B cell (primary cell): ENCODE data around the gene PRDX1. TPM values are rescaled to one million over a fixed set of nuclear protein-coding genes. Genes with fewer than 3 reads are reported as not detected.
A peak's percentile ranks its signal among the peaks of the same experiment; 100 is the strongest.

Experiments
- ATAC-seq: fragments of 200-7000 bp; cut with Tn5 transposase; one replicate; pipeline ENCODE4 v1.10.0; 2021; ENCODE audit warnings: low read depth, mild to moderate bottlenecking, moderate number of reproducible peaks, moderate library complexity
- CTCF ChIA-PET: fragments of 350-600 bp; sonication (Branson Sonifier 250); formaldehyde crosslinking; loops from one replicate; lab custom pipeline; 2021; ENCODE audit warnings: antibody characterized with exemption, inconsistent platforms; lab: Charles Lee
- POLR2A ChIA-PET: fragments of 350-600 bp; sonication (Branson Sonifier 250); formaldehyde crosslinking; loops from one replicate; lab custom pipeline; 2021; ENCODE audit warnings: antibody characterized with exemption; lab: Charles Lee
- DNase-seq: peaks from one replicate; pipeline ENCODE4 v3.0.0; 2013
- H2AFZ ChIP-seq: 2 replicates; pipeline ENCODE4 v1.6.1; 2012; ENCODE audit warnings: mild to moderate bottlenecking, low read depth, low read length; ENCODE audit not compliant: insufficient read depth, poor library complexity, severe bottlenecking
- H3K27ac ChIP-seq, 2 donors: 1 replicate in 1 of 2; 2 replicates in 1 of 2; pipeline ENCODE4 v1.5.1; 2012 to 2013; ENCODE audit warnings: low read length in 2 of 2, mild to moderate bottlenecking in 2 of 2, moderate library complexity in 1 of 2
- H3K27me3 ChIP-seq, 4 experiments: fragments of 200-600 bp in 1 of 4; sonication (generic) in 1 of 4; replicated peaks in 1 of 4; 1 replicate in 2 of 4; 2 replicates in 2 of 4; pipeline versions ENCODE4 v1.6.1 to v1.7.0; 2013 to 2016; ENCODE audit warnings: low read length in 3 of 4, mild to moderate bottlenecking in 2 of 4, mixed read lengths in 1 of 4, moderate library complexity in 1 of 4; ENCODE audit not compliant: insufficient read depth in 4 of 4, control insufficient read depth in 3 of 4; ENCODE audit errors: control extremely low read depth in 1 of 4
- H3K36me3 ChIP-seq, 2 experiments: replicated peaks in 1 of 2; 1 replicate in 1 of 2; 2 replicates in 1 of 2; pipeline versions ENCODE4 v1.6.1 to v1.7.1; 2013; ENCODE audit warnings: low read length in 1 of 2; ENCODE audit not compliant: insufficient read depth in 2 of 2, control insufficient read depth in 1 of 2; ENCODE audit errors: control extremely low read depth in 1 of 2, extremely low read depth in 1 of 2
- H3K4me1 ChIP-seq, 2 donors: fragments of 200-600 bp in 1 of 2; sonication (generic) in 1 of 2; 1 replicate in 1 of 2; 2 replicates in 1 of 2; pipeline versions ENCODE4 v1.5.1 to v1.6.1; 2013 to 2017; ENCODE audit warnings: low read length in 2 of 2; ENCODE audit not compliant: control insufficient read depth in 2 of 2, insufficient read depth in 2 of 2
- H3K4me2 ChIP-seq: replicated peaks from 2 replicates; pipeline ENCODE3; 2012; ENCODE audit warnings: mild to moderate bottlenecking, low read depth, low read length; ENCODE audit not compliant: poor library complexity, severe bottlenecking
- H3K4me3 ChIP-seq, 5 experiments: fragments of 200-600 bp in 1 of 5; sonication (generic) in 1 of 5; 1 replicate in 3 of 5; 2 replicates in 2 of 5; pipeline versions ENCODE4 v1.5.1 to v1.7.0; 2011 to 2016; ENCODE audit warnings: low read length in 4 of 5, mild to moderate bottlenecking in 4 of 5, low read depth in 2 of 5, control low read depth in 1 of 5, moderate library complexity in 1 of 5; ENCODE audit not compliant: insufficient read depth in 1 of 5; ENCODE audit errors: control extremely low read depth in 1 of 5, extremely low read depth in 1 of 5
- H3K79me2 ChIP-seq: fragments of 200-600 bp; sonication (generic); one replicate; pipeline ENCODE4 v1.6.0; 2016; ENCODE audit warnings: low read length; ENCODE audit not compliant: control insufficient read depth, insufficient read depth
- H3K9ac ChIP-seq: fragments of 200-600 bp; sonication (generic); 2 replicates; pipeline ENCODE4 v1.6.1; 2017; ENCODE audit warnings: mild to moderate bottlenecking, low read length, moderate library complexity
- H3K9me3 ChIP-seq, 3 donors: one replicate each; pipeline versions ENCODE4 v1.6.1 to v1.7.1; 2013; ENCODE audit warnings: low read length in 2 of 3; ENCODE audit not compliant: control insufficient read depth in 2 of 3, insufficient read depth in 1 of 3; ENCODE audit errors: control extremely low read depth in 1 of 3
- H4K20me1 ChIP-seq: 2 replicates; pipeline ENCODE4 v1.6.0; 2012; ENCODE audit warnings: mild to moderate bottlenecking, low read length; ENCODE audit not compliant: insufficient read depth, control insufficient read depth, poor library complexity, severe bottlenecking
- H3K27ac Mint-ChIP-seq: one replicate; pipeline ENCODE4 v1.8.0; 2021; ENCODE audit warnings: mixed read lengths
- H3K27me3 Mint-ChIP-seq: one replicate; pipeline ENCODE4 v1.8.0; 2021; ENCODE audit warnings: mixed read lengths
- H3K4me1 Mint-ChIP-seq: one replicate; pipeline ENCODE4 v1.8.0; 2021; ENCODE audit warnings: mixed read lengths
- H3K4me3 Mint-ChIP-seq: one replicate; pipeline ENCODE4 v1.8.0; 2021; ENCODE audit warnings: mixed read lengths
- H3K9me3 Mint-ChIP-seq: one replicate; pipeline ENCODE4 v1.8.0; 2022; ENCODE audit warnings: mixed read lengths; ENCODE audit not compliant: insufficient read depth
- CTCF ChIP-seq: fragments of 200-600 bp; IDR thresholded peaks from one replicate; pipeline ENCODE4 v1.8.0; 2022; ENCODE audit warnings: antibody characterized with exemption, mild to moderate bottlenecking
- EZH2 ChIP-seq: IDR thresholded peaks from 2 replicates; pipeline ENCODE4 v1.6.1; 2012; ENCODE audit warnings: borderline replicate concordance, low read depth, mild to moderate bottlenecking, moderate library complexity, low read length; ENCODE audit not compliant: insufficient read depth, poor library complexity, severe bottlenecking
- WGBS: methylation state at CpG from one replicate; pipeline ENCODE4 v1.1.5; 2013; ENCODE audit warnings: missing lambda C conversion rate; ENCODE audit not compliant: insufficient coverage; 5-methylcytosine and 5-hydroxymethylcytosine counted together
- intact Hi-C: fragments of 100-400 bp; cut with micrococcal nuclease; formaldehyde crosslinking; loops from one replicate; pipeline ENCODE4 v1.10.0; 2022
- polyA plus RNA-seq: library from polyadenylated mRNA; depleted of rRNA; stranded (reverse); fragments of >200 nt; gene quantifications from 2 replicates; pipeline ENCODE4 v1.2.3, GENCODE V29; 2012
- total RNA-seq, 2 donors: library from RNA; stranded (reverse); fragments of 120-200 nt in 1 of 2; gene quantifications; 1 replicate in 1 of 2; 2 replicates in 1 of 2; pipeline versions ENCODE4 v1.2.3 to v1.2.4, GENCODE V29; 2013 to 2022

PRDX1 gene
- total and polyA plus RNA-seq, 2 donors (not counting 1 experiment from before 2014, with no cell fraction given): 56.4 to 104 TPM

GRCh38 chr1:45507893-45508292, 13.8 kb downstream of the PRDX1 start:
- H3K4me1 Mint-ChIP-seq: peaks cover 2% of the 10 kb centered on the region

More at GRCh38 chr1:45507893-45508292, 13.8 kb downstream of the PRDX1 start:
- ChIA-PET POLR2A (interaction anchor here (0.5 kb wide), 1 partner anchor 16 kb away, joined by 5 read pairs; no protein-coding TSS in a partner anchor), CTCF (interaction anchor here (1.6 to 8.7 kb wide), 2 partner anchors 10 to 62 kb away, joined by 8 to 351 read pairs; no protein-coding TSS in a partner anchor)
- H3K9me3 ChIP-seq: no peaks in the 10 kb centered on the region
- intact Hi-C loops: no loop called here
- H3K9ac ChIP-seq: no peak overlapping the region
- Mint-ChIP-seq H3K9me3 (no peaks in the 10 kb centered on the region), H3K27ac (peak overlapping the region; percentile 69), H3K4me3 (no peak overlapping the region), H3K27me3 (no peaks in the 10 kb centered on the region)
- H3K27ac ChIP-seq: no peak overlapping the region
- DNase-seq (no peak), ATAC-seq (no peak)
- TF ChIP-seq CTCF: no peak
- no peak for TF ChIP-seq EZH2
- no peak overlapping the region for H3K4me3 ChIP-seq
- H3K4me2 ChIP-seq: no peak overlapping the region
- H3K36me3 ChIP-seq: peaks cover 2 to 53% of the 10 kb centered on the region in 2 experiments
- H4K20me1 ChIP-seq: peaks cover 6% of the 10 kb centered on the region
- WGBS: 97% methylated on average over 3 of the region's 4 CpGs
- H3K79me2 ChIP-seq: peaks cover 10% of the 10 kb centered on the region
- H3K4me1 ChIP-seq: no peaks in the 10 kb centered on the region
- H2AFZ ChIP-seq: no peak overlapping the region
- no peaks in the 10 kb centered on the region for H3K27me3 ChIP-seq
